Activated gamma-delta T cell treated with Interleukin-2 at 50 U/mL for 16 hours (primary cell): ENCODE results near the gene HSPA12A.

ENCODE experiments used
- DNase-seq: peaks from one replicate; pipeline ENCODE4 v3.0.0-alpha.2; 2020

Gene HSPA12A

DNA sequence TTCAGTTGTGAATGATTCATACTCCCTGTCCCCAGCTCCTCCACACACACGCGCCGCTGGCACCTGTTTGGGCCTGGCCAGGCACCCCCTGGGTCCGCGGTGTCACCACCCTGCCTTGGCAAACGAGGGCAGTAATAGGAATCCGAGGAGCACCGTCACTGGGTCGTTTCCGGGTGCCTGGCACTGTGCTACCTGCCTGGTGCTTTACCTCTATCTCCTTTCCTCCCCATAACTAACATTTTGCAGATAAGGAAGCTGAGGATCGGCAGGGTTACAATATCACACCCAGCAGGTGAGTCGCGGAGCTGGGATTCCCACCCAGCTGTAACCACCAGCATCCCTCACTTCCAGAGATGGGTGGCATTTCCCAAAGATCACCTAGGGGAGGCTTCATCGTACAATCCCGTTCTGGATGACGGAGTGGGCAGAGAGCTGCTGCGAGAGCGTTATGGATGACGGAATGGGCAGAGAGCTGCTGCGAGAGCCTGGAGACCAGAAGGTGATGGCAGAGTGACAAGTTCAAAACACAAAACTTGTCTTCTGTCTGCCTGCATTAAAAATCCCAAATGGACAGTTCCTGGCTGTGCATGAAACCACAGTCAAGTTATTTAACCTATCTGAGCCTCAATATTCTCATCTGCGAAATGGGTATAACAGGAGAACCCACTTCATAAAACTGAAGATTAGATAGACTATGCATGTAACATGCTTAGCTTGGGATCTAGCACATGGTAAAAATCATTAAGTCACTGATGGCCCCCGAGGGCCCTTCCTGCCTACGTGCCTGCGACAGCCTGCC is 1.1 kb upstream of the HSPA12A start:
- no peak for DNase-seq

DNA sequence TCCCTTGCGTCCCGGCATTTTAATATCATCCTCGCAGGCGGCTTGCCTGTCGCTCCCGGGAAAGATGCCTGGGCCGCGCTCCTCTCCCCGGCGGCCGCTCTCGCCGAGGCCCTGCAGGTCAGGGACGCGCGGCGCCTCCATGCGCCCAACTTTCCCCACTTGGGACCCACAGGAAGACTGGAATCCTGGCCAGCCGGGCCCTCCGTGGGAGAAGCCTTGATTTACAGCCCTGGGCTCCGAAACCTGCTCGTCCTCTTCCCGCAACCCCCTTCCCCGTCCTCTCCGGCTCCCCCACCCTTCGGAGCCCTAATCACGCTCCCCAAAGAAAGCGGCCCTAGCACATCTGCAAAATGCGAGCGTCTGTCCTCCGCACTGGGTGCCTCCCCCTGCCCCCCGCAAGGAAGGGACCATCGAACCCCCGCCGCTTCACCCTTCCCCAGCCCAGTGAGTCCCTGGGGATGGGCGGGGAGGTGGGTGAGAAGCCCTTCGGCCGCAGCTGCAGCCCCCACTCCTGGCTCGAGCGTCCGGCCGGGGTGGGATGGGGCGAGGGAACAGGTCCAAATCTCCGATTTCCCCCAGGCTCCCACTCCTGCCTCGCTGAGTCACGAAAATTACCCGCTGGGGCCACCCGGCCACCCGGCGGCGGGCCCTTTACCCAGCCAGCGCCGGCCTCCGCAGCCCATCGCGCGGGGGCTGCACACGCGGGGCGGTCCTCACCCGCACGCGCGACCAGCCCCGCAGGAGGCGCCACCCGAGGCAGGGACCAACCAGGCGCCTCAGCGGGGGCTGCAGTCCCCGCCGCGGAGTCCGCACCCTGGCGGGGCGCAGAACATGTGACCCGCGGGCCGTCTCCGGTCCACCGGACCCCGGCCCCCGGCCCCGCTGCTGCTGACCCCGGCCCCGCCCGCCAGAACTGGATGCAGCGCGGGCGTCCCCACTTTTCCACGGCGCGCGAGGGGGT is 695 bp downstream of the HSPA12A start:
- DNase-seq = no peak

DNA sequence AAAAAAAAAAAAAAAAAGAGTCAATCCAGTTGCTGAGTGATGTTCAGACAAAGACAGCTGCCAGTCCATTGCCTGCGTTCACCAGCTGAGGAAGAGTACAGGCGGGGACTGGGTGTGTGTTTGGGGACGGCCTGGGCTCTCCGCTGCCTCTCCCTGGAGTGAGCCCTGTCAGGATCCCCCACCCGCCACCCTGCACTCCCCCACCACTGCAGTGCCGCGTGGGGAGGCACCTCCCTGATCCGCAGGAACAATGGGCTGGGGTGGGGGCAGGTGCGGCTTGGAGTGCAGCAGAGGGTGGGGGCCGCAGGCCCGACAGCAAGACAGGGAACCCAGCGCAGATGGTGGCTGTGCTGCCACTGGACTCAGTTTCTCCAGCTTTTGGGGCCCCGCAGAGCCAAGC is 1.4 kb downstream of the HSPA12A start:
- DNase-seq = no peak

DNA sequence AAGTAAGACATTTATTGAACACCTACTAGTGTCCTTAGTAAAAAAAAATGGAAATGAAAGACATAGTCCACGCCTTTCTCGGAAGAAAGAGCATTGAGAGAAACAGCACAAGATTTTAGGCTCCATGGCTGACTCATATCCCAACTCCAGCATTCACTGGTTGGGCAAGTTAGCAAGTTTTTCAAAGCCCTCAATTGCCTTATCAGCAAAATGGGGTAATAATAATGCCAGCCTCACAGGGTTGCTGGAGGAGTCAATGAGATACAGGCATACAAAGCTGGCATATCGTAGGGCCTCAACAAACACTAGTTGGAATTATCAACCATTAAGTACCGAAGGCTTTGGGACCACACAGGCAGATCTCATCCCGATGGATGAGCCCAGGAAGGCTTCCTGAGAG is 4.0 kb downstream of the HSPA12A start:
- DNase-seq = no peak

DNA sequence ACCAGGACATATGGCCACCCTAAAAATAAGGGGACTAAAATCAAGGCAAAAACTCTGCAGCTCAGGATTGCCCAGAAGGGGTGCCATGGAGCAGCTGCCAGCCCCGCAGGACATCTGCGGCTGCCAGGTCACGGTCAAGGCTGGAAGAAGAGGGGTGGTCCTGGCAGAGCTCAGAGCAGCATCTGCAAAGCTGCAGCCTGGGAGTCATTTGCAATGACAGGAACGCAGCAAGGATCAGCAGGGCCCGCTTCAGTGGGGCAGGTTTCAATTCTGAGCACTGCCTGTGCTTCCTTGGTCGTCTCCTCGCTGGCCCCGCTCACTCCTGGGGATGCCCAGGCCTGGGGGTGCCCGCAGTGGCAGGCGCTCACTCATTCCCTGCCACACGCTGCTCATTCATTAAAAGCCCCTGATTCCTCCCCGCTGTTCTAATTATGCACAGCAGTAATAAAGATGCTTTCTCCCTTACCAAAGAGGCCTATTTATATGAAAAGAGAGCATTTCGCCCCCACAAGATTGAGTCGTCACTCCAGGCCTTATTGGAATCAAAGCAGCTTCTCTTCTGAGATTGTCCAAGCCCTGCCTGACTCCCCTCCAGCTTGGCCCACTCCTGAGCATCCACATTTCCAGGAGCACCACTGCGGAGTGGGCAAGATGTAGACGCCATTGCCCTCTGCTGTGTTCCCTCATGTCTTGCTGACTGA is 4.6 kb downstream of the HSPA12A start:
- no peak for DNase-seq

DNA sequence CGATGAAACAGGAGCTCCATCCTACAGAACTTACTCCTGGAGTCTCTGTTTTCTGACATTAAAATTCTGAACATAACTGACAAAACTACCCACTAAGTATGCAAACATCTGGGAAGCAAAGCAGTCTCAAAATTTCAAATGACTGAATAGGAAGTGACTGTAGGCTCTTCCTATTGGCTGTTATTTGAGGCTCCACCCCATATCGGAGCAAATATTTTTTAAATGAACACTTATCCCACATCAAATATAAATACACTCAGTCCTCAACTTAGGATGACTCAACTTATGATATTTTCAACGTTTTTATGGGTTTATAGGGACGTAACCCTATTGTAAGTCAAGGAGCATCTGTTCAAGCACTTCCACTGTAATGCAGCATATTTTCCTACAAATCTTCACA is 8.8 kb downstream of the HSPA12A start:
- DNase-seq = no peak

DNA sequence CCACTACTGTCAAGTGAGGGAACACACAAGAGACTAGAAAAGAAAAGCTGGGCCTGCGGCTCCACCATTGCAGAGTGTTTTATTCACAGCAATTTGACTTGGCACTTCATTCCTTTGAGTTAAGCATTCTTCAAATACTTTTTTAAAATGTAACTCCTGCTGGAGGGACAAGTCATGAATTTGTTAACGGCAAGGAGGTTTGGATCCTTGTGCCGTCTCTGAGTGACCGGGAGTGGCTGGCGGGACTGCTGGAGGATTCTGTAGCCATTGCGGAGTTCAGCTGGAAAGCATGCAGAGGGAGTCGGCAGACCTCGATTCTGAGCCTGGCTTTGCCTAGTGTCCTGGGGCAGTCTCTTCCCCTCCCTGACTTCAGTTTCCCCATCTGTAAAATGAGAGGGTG is 9.8 kb downstream of the HSPA12A start:
- DNase-seq = no peak

DNA sequence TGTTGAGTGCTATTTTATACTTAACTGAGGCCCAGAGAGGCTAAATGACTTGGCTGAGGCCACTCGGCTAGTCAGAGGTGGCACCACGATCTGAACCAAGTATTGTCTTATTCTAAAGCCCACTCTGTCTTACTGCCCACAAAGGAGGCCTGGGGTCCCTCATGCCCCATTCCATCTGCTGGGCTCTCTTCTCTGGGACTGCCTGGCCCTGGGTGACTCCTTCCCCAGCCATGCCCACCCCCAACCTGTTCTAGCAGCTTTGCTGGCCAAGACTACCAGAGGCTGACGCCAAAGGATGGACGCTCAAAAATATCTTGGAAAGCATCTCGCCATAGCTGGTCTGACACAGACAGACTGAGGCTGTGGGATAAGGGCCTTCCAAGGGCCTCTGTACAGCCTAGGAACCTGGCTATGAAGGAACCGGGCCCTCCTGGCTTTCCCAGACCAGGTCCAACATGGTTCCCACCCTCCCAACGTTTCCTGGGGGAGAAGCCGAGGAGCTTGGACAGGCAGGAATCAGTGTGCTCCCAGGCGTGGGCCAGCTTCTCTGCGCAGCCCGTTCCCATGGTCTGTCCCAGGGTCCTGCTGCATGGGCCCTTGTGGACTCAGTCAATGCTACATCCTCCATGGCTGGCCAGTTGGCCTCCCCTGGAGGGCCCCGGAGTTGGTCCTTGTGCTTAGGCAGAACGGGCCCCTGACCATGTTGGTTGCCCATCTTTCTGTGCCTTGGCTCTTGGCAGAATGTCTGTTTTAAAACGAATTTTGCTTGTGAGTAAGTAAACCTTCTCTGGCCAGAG is 11.7 kb downstream of the HSPA12A start:
- no peak for DNase-seq

DNA sequence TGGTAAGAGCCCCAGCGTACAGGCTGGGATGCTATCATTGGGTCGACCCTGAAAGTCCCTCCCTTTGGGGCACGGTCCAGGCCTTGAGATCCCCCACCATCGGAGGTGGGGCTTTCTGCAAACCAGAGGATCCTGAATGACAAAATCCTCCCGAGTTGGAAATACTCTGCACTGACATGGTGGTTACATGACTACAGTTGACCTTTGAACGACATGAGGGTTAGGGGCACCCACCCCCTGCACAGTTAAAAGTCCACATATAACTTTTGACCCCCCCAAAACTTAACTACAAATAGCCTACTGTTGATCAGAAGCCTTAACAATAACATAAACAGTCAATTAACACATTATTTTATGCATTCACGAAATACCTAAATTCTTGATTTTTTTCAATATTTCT is 13.1 kb downstream of the HSPA12A start:
- DNase-seq = no peak

DNA sequence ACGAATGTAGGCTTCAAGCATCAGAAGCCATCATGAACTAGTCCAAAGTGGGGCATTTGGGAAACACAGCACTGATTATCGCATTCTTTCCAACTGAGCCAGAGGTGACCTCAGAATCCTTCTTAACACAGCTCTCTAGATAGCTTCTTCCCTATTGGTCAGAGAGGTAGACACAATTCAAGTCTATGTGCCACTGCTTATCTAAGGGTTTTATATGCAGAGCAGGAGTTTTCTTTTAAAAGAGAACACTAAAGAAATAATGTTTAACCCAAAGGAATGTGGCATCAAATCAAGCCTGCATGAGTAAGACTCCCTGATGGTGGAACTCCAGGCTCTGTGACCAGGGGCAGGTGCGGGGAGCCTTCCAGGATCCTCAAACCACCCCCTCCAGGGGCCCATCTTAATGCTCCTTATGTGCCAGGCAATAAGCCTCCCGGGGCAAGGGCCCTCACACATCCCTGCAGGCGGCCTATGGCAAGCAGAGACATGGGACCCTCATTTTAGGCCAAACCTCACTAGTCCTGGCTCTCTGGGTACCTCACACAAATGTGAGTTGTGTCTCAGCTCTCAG is 13.8 kb downstream of the HSPA12A start:
- no peak for DNase-seq

DNA sequence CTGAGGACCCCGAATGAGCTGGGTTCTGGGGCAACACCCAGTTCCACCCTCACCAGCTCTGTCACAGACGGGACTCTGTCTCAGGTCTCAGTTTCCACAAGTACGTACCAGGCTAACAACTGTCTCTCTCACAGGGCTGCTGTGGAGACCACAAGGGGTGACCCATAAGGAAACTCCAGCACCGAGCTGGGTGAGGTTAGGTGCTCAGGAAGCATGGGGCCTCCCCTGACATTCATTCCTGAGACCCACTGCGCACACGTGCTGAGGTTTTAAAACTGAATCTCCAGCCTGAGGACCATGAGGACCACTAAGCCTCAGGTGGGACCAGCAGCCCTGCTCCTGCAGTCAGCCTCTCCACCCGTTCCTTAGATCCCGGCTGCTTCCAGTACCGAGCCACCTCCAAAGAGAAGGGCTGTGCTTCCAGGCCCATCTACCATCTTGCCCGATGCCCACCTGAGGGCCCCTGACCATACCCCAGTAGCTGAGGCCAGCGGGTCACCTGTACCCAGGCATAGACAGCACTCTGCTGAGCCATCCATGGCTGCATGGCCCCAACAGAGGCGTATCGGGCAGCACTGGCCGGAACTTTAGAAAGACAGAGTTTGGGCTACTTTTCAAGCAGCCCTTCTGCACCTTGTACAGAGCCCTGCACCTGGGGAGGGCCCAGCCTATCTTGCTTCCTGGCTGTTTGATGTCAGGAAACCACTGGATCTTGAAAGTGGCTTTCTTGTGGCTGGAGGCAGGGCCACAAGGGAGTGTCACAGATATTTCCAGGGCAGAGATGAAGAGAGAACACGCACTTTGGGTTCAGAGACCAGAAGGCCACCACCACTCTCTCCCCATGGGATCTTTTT is 18.7 kb downstream of the HSPA12A start:
- peak; percentile 32 for DNase-seq

DNA sequence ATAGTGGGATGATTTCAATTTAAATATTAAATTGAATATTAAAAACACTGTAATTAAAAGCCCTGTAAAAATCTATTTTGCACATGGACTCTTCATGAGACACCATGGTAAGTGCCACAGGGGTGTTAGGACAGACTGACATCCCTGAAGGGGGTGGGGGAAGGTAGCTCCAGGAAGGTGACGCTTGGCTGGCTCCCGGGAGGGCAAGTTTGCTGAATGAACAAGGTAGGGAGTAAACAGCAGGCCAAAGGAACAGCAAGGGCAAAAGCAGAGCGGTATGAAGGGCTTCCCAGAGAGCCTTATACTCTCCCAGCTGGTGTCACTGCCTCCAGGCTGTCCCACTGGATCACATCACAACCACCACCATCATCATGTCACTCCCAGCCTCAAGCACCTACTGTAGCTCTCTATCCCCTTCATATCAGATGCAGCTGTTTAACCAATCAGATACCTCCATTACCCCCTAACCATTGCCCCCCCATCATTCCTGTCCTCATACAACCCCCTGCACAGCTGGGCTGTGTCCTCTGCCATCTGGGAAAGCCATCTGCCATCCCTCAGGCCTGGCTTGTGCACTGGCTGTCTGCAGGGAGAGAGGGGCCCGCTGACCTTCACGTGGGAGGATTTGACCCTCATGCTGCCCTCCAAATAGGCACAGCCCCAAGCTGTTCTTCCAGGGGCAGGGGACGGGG is 19.5 kb downstream of the HSPA12A start:
- DNase-seq = no peak

DNA sequence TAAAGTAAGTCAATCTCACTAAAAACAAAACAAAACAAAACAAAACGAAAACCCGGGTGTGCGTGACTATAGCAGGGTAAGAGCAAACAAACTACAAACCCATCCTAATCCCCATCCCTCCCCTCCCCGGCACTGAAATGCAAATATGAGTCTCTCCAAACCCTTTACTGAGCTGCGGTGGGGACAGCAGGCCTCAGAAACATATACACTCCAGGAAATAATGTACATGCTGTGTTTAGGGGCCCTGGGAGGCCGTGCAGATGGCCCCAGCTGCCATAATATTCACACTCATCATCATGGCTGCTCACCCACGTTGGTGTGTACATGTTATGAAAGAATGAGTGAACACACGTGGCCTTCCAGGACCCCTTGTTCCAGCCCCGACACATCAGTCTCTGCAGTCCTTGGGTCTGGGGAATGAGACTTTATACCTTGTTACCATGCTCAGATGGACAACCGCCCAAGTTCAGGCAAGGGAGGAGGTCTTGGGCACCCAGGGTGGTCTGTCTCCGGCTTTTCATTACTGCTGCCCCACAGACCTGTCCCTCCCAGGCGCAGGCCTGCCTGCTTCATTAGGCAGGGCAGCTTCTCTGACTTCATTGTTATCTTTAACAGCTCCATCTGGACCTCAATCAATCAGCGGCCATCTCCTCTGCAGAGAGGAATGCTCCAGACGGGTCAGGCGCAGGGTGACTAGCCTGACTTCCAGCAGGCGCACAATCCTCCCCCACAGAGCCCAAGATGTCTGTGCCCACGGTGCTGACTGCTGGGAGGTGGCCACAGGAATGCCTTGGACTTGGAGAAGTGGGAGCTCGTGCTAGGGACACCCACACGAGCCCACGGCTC is 20.6 kb downstream of the HSPA12A start:
- DNase-seq = no peak

DNA sequence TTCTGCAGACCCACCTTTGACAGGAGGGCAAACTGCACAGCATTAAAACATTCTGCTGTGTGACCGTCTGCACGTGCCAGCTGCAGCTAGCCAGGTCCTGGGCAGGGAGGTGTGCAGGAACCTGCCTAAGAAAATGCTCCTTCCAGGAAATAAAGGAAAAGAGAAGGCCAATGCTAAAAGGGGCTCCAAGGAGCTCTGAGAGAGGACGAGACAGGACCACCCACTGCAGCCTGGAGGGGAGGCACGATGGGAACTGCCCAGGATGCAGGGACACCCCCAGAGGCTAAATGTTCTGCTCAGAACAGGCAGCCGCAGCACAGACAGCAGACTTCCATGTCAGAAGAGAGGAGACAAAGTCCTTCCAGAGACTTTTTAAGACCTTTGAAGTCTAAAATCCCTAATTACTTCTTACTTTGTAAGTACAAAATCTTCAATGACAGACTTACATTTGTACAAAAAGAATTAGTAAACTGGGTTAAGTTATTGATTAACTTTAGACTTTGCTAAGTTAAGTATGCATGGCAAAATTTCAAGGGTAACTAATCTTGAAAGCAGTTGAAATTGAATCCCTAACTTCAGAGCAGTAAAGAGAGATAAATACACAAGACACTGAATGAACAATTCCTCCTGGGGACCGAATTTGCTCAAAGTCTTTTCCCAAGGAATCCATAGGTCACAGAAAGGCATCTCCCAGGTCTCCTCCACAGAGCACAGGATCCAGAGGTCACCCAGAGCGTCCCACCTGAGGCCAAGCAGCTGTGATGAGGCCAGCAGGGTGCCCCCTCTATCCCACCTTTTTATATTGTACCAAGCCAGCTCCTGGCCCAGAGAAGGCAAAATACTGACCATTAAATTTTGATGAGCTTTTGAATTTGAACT is 21.5 kb downstream of the HSPA12A start:
- DNase-seq = no peak

DNA sequence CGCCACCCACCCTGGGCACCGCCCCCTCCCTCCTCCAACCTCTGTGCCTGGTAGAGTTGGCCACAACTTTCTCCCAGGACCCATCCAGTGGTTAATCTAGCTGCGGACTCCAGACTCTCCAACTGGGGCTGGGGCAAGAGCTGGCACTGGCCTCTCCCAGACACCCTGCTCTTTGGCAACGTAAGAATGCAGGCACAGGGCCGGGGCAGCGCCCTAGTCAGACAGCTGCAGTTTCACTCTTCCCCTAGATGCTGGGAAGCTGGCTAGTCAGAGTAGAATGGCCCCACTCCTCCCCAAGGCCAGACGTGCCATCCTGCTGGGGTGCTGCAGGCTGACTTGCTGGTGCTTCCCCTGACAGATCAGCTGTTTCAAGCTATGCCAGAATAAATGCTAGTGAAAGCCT is 22.1 kb downstream of the HSPA12A start:
- no peak for DNase-seq

DNA sequence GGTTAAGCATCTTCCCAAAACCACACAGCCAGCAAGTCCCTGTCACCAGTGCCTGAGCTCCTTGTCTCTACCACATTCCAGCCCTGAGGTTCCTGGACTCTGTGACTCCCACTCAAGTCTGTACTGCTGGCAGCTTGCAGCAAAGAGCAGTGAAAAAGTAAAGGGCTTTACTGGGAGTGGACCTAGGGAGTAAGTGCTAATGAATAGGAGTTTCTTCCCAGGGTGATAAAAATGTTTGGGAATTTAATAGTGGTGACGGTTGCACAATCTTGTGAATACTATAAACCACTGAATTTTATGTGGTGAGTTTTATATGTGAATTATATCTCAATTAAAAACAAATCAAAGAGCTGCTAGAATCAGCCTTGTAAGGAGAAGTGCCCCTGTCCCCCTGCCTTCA is 22.6 kb downstream of the HSPA12A start:
- no peak for DNase-seq

DNA sequence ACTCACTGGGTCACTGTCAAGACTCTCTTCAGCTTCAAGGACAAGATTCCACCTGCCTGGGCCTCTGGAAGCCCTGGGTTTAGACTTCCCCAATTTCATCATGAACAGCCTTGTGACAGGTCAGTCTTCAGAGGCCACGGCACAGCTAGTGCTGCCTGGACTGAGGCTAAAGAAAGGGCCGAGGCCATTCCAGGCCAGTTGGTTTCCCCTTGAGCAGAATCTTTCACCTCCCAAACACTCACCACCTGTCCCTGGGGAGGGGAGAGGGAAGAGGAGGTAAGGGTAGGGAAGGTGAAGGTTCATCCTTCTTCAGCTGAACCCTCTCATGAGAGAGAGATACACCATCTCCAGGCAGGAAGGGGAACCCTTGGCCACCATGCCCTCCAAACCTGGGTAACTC is 24.3 kb downstream of the HSPA12A start:
- DNase-seq = no peak

DNA sequence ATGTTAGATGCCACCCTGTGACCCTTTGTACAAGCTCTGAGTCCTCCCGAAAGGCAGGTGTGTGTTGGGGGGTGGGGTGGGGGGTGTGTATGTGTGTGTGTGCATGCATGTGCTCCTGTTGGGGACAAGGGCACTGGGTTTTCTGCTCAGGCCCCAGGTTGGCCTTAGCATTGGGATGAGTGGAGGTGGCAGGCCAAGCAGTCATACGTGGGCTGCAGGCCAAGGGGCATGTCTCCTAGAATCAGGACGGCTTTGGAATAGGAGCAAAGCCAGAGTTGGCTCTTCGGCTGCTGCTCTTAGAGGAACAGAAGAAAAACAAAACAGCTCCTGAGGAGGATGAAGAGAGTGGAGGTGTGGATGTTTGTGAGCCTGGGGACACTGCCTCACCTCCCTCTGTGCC is 26.0 kb downstream of the HSPA12A start:
- no peak for DNase-seq
